HG02970 (cell line): ENCODE measurements around the gene RCN1.

ENCODE experiments used
- ATAC-seq: cut with Tn5 transposase; IDR thresholded peaks from one replicate; pipeline ENCODE4 v1.9.1; 2021; ENCODE audit warnings: mild to moderate bottlenecking, moderate library complexity, moderate number of reproducible peaks; ENCODE audit not compliant: unreplicated experiment, low FRiP score

The RCN1 gene

GRCh38 chr11:32149748-32150147, 58.9 kb downstream of the RCN1 start:
- ATAC-seq: no peak

GRCh38 chr11:32151027-32151426, 60.2 kb downstream of the RCN1 start:
- ATAC-seq: no peak

- no peak for ATAC-seq
Observed at GRCh38 chr11:32152216-32152615, 61.3 kb downstream of the RCN1 start.

GRCh38 chr11:32152821-32153220, 61.9 kb downstream of the RCN1 start:
- ATAC-seq: no peak

- no peak for ATAC-seq
Observed at GRCh38 chr11:32153747-32154146, 62.9 kb downstream of the RCN1 start.

GRCh38 chr11:32154275-32154674, 63.4 kb downstream of the RCN1 start:
- ATAC-seq: no peak
